Esophagus squamous epithelium (tissue), 5 donors: ENCODE measurements around the gene PAGE1. TPM values are rescaled to one million over a fixed set of nuclear protein-coding genes. Genes with fewer than 3 reads are reported as not detected.

Experiments used
- DNase-seq: peaks from one replicate; lab custom pipeline; 2025; lab: John Stamatoyannopoulos, UW
- H3K27ac ChIP-seq, 4 donors: fragments of 200-600 bp; sonication (generic); one replicate each; pipeline ENCODE4 v1.5.1; 2016 to 2019; ENCODE audit warnings: mild to moderate bottlenecking in 1 of 4
- H3K27me3 ChIP-seq, 4 donors: fragments of 200-600 bp; sonication (generic); 1 replicate in 3 of 4; 2 replicates in 1 of 4; pipeline versions ENCODE4 v1.5.1 to v1.6.0; 2017 to 2021; ENCODE audit warnings: antibody characterized with exemption in 1 of 4
- H3K36me3 ChIP-seq, 3 donors: fragments of 200-600 bp; sonication (generic); one replicate each; pipeline ENCODE4 v1.5.1; 2016 to 2019
- H3K4me1 ChIP-seq, 3 donors: fragments of 200-600 bp; sonication (generic); one replicate each; pipeline ENCODE4 v1.5.1; 2017 to 2019
- H3K4me3 ChIP-seq, 4 donors: fragments of 200-600 bp; sonication (generic); 1 replicate in 3 of 4; 2 replicates in 1 of 4; pipeline ENCODE4 v1.5.1; 2016 to 2019; ENCODE audit warnings: mild to moderate bottlenecking in 2 of 4, moderate library complexity in 1 of 4
- H3K9me3 ChIP-seq, 3 donors: fragments of 200-600 bp; sonication (generic); one replicate each; pipeline ENCODE4 v1.5.1; 2016 to 2019
- CTCF ChIP-seq, 6 experiments: fragments of 450-650 bp in 4 of 6; fragments of 200-600 bp in 2 of 6; sonication (generic) in 2 of 6; IDR thresholded peaks; one replicate each; pipeline ENCODE4 v1.5.1; 2016 to 2019; ENCODE audit warnings: antibody characterized with exemption in 6 of 6, mild to moderate bottlenecking in 4 of 6, moderate library complexity in 4 of 6
- POLR2A ChIP-seq, 4 donors: fragments of 450-650 bp; IDR thresholded peaks; one replicate each; pipeline ENCODE4 v1.6.1; 2017; ENCODE audit warnings: antibody characterized with exemption in 4 of 4, mild to moderate bottlenecking in 4 of 4, moderate library complexity in 3 of 4
- WGBS, 2 donors: methylation state at CpG; one replicate each; pipeline ENCODE4 v1.1.5; 2018; 5-methylcytosine and 5-hydroxymethylcytosine counted together
- intact Hi-C: fragments of 100-400 bp; cut with DNase I; formaldehyde crosslinking; loops from one replicate; pipeline ENCODE4 v1.15.0; 2022
- total RNA-seq, 4 donors: library from RNA; depleted of rRNA; stranded (reverse); fragments of >200 nt; gene quantifications; one replicate each; pipeline ENCODE4 v1.1.0, GENCODE V29; 2016
- donor health status: DM: yes; HTN: yes; CAD: no.

Gene PAGE1
- total RNA-seq, 4 donors from 2014 or later, result not detected

- 89 to 100% methylated on average over 1 of the region's 4 CpGs for WGBS, 2 donors
- no peak for DNase-seq
- intact Hi-C loops, result no loop called here
Measured at GRCh38 chrX:49661881-49662280, 33.9 kb downstream of the PAGE1 start.

GRCh38 chrX:49659771-49660170 lies 36.0 kb downstream of the PAGE1 start:
- 52 to 59% methylated on average over 4 of the region's 4 CpGs for WGBS, 2 donors
- Histone ChIP-seq H3K4me3 (no peak overlapping the region), H3K4me1 (no peaks in the 10 kb centered on the region), H3K36me3 (no peaks in the 10 kb centered on the region), H3K27me3 (no peaks in the 10 kb centered on the region), H3K9me3 (no peaks in the 10 kb centered on the region), H3K27ac (no peak overlapping the region)
- intact Hi-C loops, result no loop called here
- TF ChIP-seq POLR2A (IDR thresholded peaks at IDR 0.05) (no peak), CTCF (IDR thresholded peaks at IDR 0.05) (no peak)
- DNase-seq, result no peak

More at GRCh38 chrX:49661881-49662280, 33.9 kb downstream of the PAGE1 start:
- Histone ChIP-seq H3K4me1 (no peaks in the 10 kb centered on the region), H3K4me3 (no peak overlapping the region), H3K9me3 (no peaks in the 10 kb centered on the region), H3K36me3 (no peaks in the 10 kb centered on the region), H3K27me3 (no peaks in the 10 kb centered on the region), H3K27ac (no peak overlapping the region)
- TF ChIP-seq CTCF (IDR thresholded peaks at IDR 0.05) (no peak), POLR2A (IDR thresholded peaks at IDR 0.05) (no peak)

- no peaks in the 10 kb centered on the region for H3K4me1 ChIP-seq
- intact Hi-C loops, result no loop called here
- no peaks in the 10 kb centered on the region for H3K27me3 ChIP-seq
- no peaks in the 10 kb centered on the region for H3K9me3 ChIP-seq
- H3K36me3 ChIP-seq, result no peaks in the 10 kb centered on the region
- no peak overlapping the region for H3K4me3 ChIP-seq
- DNase-seq, result no peak
- H3K27ac ChIP-seq, result no peak overlapping the region
- TF ChIP-seq CTCF (IDR thresholded peaks at IDR 0.05) (no peak), POLR2A (IDR thresholded peaks at IDR 0.05) (no peak)
- WGBS, 2 donors, result 64 to 70% methylated on average over 2 to 3 of the region's 3 CpGs
Measured at GRCh38 chrX:49656533-49656932, 39.3 kb downstream of the PAGE1 start.

GRCh38 chrX:49644991-49645637 lies 50.7 kb downstream of the PAGE1 start:
- Histone ChIP-seq H3K27ac (no peak overlapping the region), H3K4me1 (no peaks in the 10 kb centered on the region), H3K36me3 (no peaks in the 10 kb centered on the region), H3K4me3 (no peak overlapping the region), H3K9me3 (no peaks in the 10 kb centered on the region), H3K27me3 (no peaks in the 10 kb centered on the region)
- TF ChIP-seq CTCF (IDR thresholded peaks at IDR 0.05) (no peak), POLR2A (IDR thresholded peaks at IDR 0.05) (no peak)
- intact Hi-C loops, result no loop called here
- no peak for DNase-seq
- 60% methylated on average over 2 of the region's 8 CpGs; no CpG with 5 or more reads in 1 of the 2 donors for WGBS, 2 donors

Other genes with a start within 250 kb of the PAGE1 start
- gene GAGE12C, start 163.8 kb downstream of the PAGE1 start, total RNA-seq, result not detected
- gene GAGE12D, start 154.3 kb downstream of the PAGE1 start, total RNA-seq, result not detected
- not detected for gene GAGE12E, start 144.7 kb downstream of the PAGE1 start, total RNA-seq
- not detected for gene GAGE12F, start 135.1 kb downstream of the PAGE1 start, total RNA-seq
- not detected for gene GAGE12G, start 125.6 kb downstream of the PAGE1 start, total RNA-seq
- not detected for gene GAGE12H, start 116.0 kb downstream of the PAGE1 start, total RNA-seq
- not detected for gene GAGE2A, start 106.5 kb downstream of the PAGE1 start, total RNA-seq
- gene GAGE1, start 97.0 kb downstream of the PAGE1 start, total RNA-seq, result not detected
- gene PAGE4, start 133.3 kb upstream of the PAGE1 start, total RNA-seq, result not detected
- gene USP27X, start 183.5 kb upstream of the PAGE1 start, total RNA-seq, result 1 to 10 TPM in 2 of 4 donors, under 1 TPM in 2; 0.57 to 2.7 (median 1.1) TPM
- 1 to 10 TPM; 5.3 to 8.0 (median 7.2) TPM for gene CLCN5, start 226.6 kb upstream of the PAGE1 start, total RNA-seq